GM23338 (cell line): ENCODE results near the gene GRAMD4. TPM values are rescaled to one million over a fixed set of nuclear protein-coding genes. Genes with fewer than 3 reads are reported as not detected.

Experiments
- ATAC-seq: fragments of 200-7000 bp; cut with Tn5 transposase; 3 replicates; pipeline ENCODE4 v1.9.1; 2020
- DNase-seq: peaks from one replicate; pipeline ENCODE4 v3.0.0-alpha.2; 2015; ENCODE audit warnings: low spot score
- H2AFZ ChIP-seq: fragments of 200-600 bp; sonication (generic); 2 replicates; pipeline ENCODE4 v1.8.0; 2016; ENCODE audit warnings: antibody characterized with exemption, mild to moderate bottlenecking, moderate library complexity
- H3F3A ChIP-seq: fragments of 200-600 bp; sonication (generic); replicated peaks from 2 replicates; pipeline ENCODE4 v1.8.0; 2017; ENCODE audit warnings: antibody characterized with exemption, mixed run types, low read depth
- H3K27ac ChIP-seq: fragments of 200-600 bp; sonication (generic); 2 replicates; pipeline ENCODE4 v1.6.1; 2016; ENCODE audit warnings: low read depth
- H3K27me3 ChIP-seq: fragments of 200-600 bp; sonication (generic); 2 replicates; pipeline ENCODE4 v1.8.0; 2016; ENCODE audit warnings: mild to moderate bottlenecking, mixed run types, moderate library complexity; ENCODE audit not compliant: insufficient read depth
- H3K36me3 ChIP-seq: fragments of 200-600 bp; sonication (generic); 2 replicates; pipeline ENCODE4 v1.8.0; 2016; ENCODE audit warnings: mild to moderate bottlenecking; ENCODE audit not compliant: insufficient read depth
- H3K4me1 ChIP-seq: fragments of 200-600 bp; sonication (generic); 2 replicates; pipeline ENCODE4 v1.8.0; 2016; ENCODE audit warnings: mild to moderate bottlenecking, moderate library complexity; ENCODE audit not compliant: insufficient read depth
- H3K4me2 ChIP-seq: fragments of 200-600 bp; sonication (generic); 2 replicates; pipeline ENCODE4 v1.7.1; 2017; ENCODE audit warnings: mixed run types
- H3K4me3 ChIP-seq: fragments of 200-600 bp; sonication (generic); 2 replicates; pipeline ENCODE4 v1.6.1; 2016; ENCODE audit warnings: mixed run types
- H3K79me2 ChIP-seq: fragments of 200-600 bp; sonication (generic); replicated peaks from 2 replicates; pipeline ENCODE4 v1.8.0; 2017; ENCODE audit warnings: mild to moderate bottlenecking; ENCODE audit not compliant: insufficient read depth
- H3K9me2 ChIP-seq: fragments of 200-600 bp; sonication (generic); 2 replicates; pipeline ENCODE4 v1.8.0; 2017; ENCODE audit not compliant: insufficient read depth
- H4K20me1 ChIP-seq: fragments of 200-600 bp; sonication (generic); replicated peaks from 2 replicates; pipeline ENCODE4 v1.8.0; 2017; ENCODE audit warnings: mild to moderate bottlenecking; ENCODE audit not compliant: insufficient read depth
- H3K27ac Mint-ChIP-seq: 2 replicates; pipeline ENCODE4 v1.8.0; 2020; ENCODE audit warnings: inconsistent platforms, mild to moderate bottlenecking, moderate library complexity, mixed read lengths
- H3K27me3 Mint-ChIP-seq: 3 replicates; pipeline ENCODE4 v1.8.0; 2022; ENCODE audit warnings: low read depth, mild to moderate bottlenecking, moderate library complexity, mixed read lengths, inconsistent platforms; ENCODE audit not compliant: insufficient read depth, poor library complexity
- H3K36me3 Mint-ChIP-seq: 3 replicates; pipeline ENCODE4 v1.8.0; 2021; ENCODE audit warnings: low read depth, mild to moderate bottlenecking, inconsistent platforms, moderate library complexity, mixed read lengths
- H3K4me1 Mint-ChIP-seq: 3 replicates; pipeline ENCODE4 v1.8.0; 2020; ENCODE audit warnings: mild to moderate bottlenecking, inconsistent platforms, mixed read lengths
- H3K4me3 Mint-ChIP-seq: 3 replicates; pipeline ENCODE4 v1.8.0; 2021; ENCODE audit warnings: moderate library complexity, mild to moderate bottlenecking, inconsistent platforms, mixed read lengths
- H3K9me3 Mint-ChIP-seq: 3 replicates; pipeline ENCODE4 v1.8.0; 2020; ENCODE audit warnings: moderate library complexity, mild to moderate bottlenecking, inconsistent platforms, mixed read lengths
- CREB1 ChIP-seq: fragments of 250-450 bp; sonication (Bioruptor Pico); IDR thresholded peaks from 2 replicates; pipeline ENCODE4 v1.5.0; 2020; ENCODE audit warnings: low read depth, mild to moderate bottlenecking, moderate library complexity
- CTCF ChIP-seq, 2 experiments: fragments of 200-600 bp in 1 of 2; sonication (generic) in 1 of 2; conservative IDR thresholded peaks; 2 replicates each; pipeline versions ENCODE4 v1.5.1 to v1.6.1; 2016 to 2017; ENCODE audit warnings: antibody characterized with exemption in 2 of 2, low read depth in 2 of 2, mild to moderate bottlenecking in 2 of 2, moderate library complexity in 1 of 2
- EZH2 ChIP-seq: fragments of 200-600 bp; sonication (generic); IDR thresholded peaks from one replicate; pipeline ENCODE4 v1.8.0; 2017; ENCODE audit warnings: antibody characterized with exemption, mild to moderate bottlenecking, low read depth; ENCODE audit not compliant: unreplicated experiment
- EZH2phosphoT487 ChIP-seq: fragments of 200-600 bp; sonication (generic); IDR thresholded peaks from one replicate; pipeline ENCODE4 v1.8.1; 2018; ENCODE audit warnings: antibody characterized with exemption; ENCODE audit not compliant: unreplicated experiment
- JUNB ChIP-seq: IDR thresholded peaks from one replicate; pipeline ENCODE4 v1.6.1; 2016; ENCODE audit warnings: antibody characterized with exemption; ENCODE audit not compliant: unreplicated experiment
- NANOG ChIP-seq: IDR thresholded peaks from 2 replicates; pipeline ENCODE4 v1.6.1; 2016; ENCODE audit warnings: antibody characterized with exemption, borderline replicate concordance
- POLR2AphosphoS5 ChIP-seq: IDR thresholded peaks from 2 replicates; pipeline ENCODE4 v1.6.1; 2016; ENCODE audit warnings: antibody characterized with exemption, low read depth
- STAT1 ChIP-seq: IDR thresholded peaks from one replicate; pipeline ENCODE4 v1.6.1; 2016; ENCODE audit warnings: antibody characterized with exemption; ENCODE audit not compliant: unreplicated experiment
- ZNF114 ChIP-seq: fragments of 250-450 bp; sonication (Bioruptor Pico); IDR thresholded peaks from 2 replicates; pipeline ENCODE4 v1.5.0; 2020; ENCODE audit warnings: mild to moderate bottlenecking, moderate library complexity
- ZNF331 ChIP-seq: fragments of 250-450 bp; sonication (Bioruptor Pico); IDR thresholded peaks from 2 replicates; pipeline ENCODE4 v1.5.0; 2020; ENCODE audit warnings: low read depth, mild to moderate bottlenecking, moderate library complexity
- ZNF462 ChIP-seq: fragments of 250-450 bp; sonication (Bioruptor Pico); IDR thresholded peaks from 2 replicates; pipeline ENCODE4 v1.5.0; 2020; ENCODE audit warnings: mild to moderate bottlenecking, moderate library complexity
- polyA plus RNA-seq: library from polyadenylated mRNA; unstranded; fragments of >200 nt; fragmentation: Nextera tagmentation; extraction: Ambion mirVana; gene quantifications from 2 replicates; pipeline ENCODE4 v1.2.1, GENCODE V29; 2016
- total RNA-seq: library from RNA; depleted of rRNA; stranded (reverse); fragments of >200 nt; shearing (Covaris generic); gene quantifications from 2 replicates; pipeline ENCODE4 v1.2.3, GENCODE V29; 2014
- TF ChIP-seq, protein P1 (sequence below): IDR thresholded peaks from 2 replicates; pipeline ENCODE4 v1.6.1; 2016; ENCODE audit warnings: antibody characterized with exemption
- TF ChIP-seq, protein P2 (sequence below): IDR thresholded peaks from one replicate; pipeline ENCODE4 v1.6.1; 2018; ENCODE audit warnings: antibody characterized with exemption; ENCODE audit not compliant: unreplicated experiment

Gene GRAMD4
- total and polyA plus RNA-seq, 2 experiments from 2014 or later: 2.7 to 81.8 TPM

DNA sequence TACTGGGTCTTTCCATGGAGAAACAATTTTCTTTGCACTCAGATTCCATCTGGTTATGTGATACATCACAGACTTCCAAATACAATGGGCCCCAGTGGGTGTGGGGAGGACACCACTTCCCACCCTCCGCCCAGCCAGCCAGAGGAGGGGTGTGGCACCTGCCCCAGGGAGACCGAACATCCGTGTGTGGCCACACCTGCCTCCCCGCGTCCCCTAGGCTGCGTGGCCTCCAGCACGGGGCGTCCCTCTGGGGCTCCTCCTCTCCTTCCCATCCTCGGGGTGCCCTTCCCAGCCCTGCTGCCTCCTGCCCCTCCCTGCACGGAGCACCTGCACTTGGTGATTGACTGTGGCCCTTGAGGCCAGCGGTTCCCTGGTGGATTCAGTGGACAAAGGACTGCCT lies 68.8 kb downstream of the GRAMD4 start:
- H3F3A ChIP-seq: peaks cover 3% of the 10 kb centered on the region; the same call in 1 of the 2 replicates
- Mint-ChIP-seq H3K36me3 (peaks cover 29% of the 10 kb centered on the region), H3K4me1 (peaks cover 7% of the 10 kb centered on the region; the same call in 2 of the 3 replicates), H3K27ac (no peak overlapping the region), H3K27me3 (peaks cover 2% of the 10 kb centered on the region), H3K9me3 (no peaks in the 10 kb centered on the region), H3K4me3 (no peak overlapping the region)
- no peak for ATAC-seq
- TF ChIP-seq STAT1: no peak
- TF ChIP-seq ZNF462 (CRISPR knock-in tag): no peak
- TF ChIP-seq JUNB: no peak
- no peak for TF ChIP-seq EZH2
- no peak for TF ChIP-seq CTCF (conservative IDR thresholded peaks at IDR 0.05; ENCODE audit: low read depth in 2 of 2)
- TF ChIP-seq EZH2phosphoT487: no peak
- no peak for TF ChIP-seq ZNF114
- TF ChIP-seq POLR2AphosphoS5: no peak
- TF ChIP-seq CREB1: no peak
- TF ChIP-seq, protein P1, sequence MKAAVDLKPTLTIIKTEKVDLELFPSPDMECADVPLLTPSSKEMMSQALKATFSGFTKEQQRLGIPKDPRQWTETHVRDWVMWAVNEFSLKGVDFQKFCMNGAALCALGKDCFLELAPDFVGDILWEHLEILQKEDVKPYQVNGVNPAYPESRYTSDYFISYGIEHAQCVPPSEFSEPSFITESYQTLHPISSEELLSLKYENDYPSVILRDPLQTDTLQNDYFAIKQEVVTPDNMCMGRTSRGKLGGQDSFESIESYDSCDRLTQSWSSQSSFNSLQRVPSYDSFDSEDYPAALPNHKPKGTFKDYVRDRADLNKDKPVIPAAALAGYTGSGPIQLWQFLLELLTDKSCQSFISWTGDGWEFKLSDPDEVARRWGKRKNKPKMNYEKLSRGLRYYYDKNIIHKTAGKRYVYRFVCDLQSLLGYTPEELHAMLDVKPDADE: no peak
- no peak for TF ChIP-seq ZNF331 (CRISPR knock-in tag)
- no peak for TF ChIP-seq NANOG
- TF ChIP-seq, protein P2, sequence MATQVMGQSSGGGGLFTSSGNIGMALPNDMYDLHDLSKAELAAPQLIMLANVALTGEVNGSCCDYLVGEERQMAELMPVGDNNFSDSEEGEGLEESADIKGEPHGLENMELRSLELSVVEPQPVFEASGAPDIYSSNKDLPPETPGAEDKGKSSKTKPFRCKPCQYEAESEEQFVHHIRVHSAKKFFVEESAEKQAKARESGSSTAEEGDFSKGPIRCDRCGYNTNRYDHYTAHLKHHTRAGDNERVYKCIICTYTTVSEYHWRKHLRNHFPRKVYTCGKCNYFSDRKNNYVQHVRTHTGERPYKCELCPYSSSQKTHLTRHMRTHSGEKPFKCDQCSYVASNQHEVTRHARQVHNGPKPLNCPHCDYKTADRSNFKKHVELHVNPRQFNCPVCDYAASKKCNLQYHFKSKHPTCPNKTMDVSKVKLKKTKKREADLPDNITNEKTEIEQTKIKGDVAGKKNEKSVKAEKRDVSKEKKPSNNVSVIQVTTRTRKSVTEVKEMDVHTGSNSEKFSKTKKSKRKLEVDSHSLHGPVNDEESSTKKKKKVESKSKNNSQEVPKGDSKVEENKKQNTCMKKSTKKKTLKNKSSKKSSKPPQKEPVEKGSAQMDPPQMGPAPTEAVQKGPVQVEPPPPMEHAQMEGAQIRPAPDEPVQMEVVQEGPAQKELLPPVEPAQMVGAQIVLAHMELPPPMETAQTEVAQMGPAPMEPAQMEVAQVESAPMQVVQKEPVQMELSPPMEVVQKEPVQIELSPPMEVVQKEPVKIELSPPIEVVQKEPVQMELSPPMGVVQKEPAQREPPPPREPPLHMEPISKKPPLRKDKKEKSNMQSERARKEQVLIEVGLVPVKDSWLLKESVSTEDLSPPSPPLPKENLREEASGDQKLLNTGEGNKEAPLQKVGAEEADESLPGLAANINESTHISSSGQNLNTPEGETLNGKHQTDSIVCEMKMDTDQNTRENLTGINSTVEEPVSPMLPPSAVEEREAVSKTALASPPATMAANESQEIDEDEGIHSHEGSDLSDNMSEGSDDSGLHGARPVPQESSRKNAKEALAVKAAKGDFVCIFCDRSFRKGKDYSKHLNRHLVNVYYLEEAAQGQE: no peak
- H2AFZ ChIP-seq: no peak overlapping the region
- H3K4me2 ChIP-seq: no peak overlapping the region
- no peak overlapping the region for H3K27ac ChIP-seq
- no peaks in the 10 kb centered on the region for H3K9me2 ChIP-seq
- no peak overlapping the region for H3K4me3 ChIP-seq
- DNase-seq: no peak
- peaks cover 3% of the 10 kb centered on the region; the same call in 1 of the 2 replicates for H3K36me3 ChIP-seq
- H4K20me1 ChIP-seq: no peaks in the 10 kb centered on the region; the same call in none of the 2 replicates
- H3K79me2 ChIP-seq: no peaks in the 10 kb centered on the region
- H3K4me1 ChIP-seq: peaks cover 3% of the 10 kb centered on the region; the same call in 1 of the 2 replicates
- H3K27me3 ChIP-seq: no peaks in the 10 kb centered on the region
